Stimulated activated naive CD8-positive, alpha-beta T cell treated with anti-CD3 and anti-CD28 coated beads, Interleukin-15, Interleukin-2, amounts not matched to agents 100 ng/mL and 50 ng/mL, for 24 hours (primary cell): Measurements from ENCODE around the gene DCAF8.

Source experiments
- H3K27ac Mint-ChIP-seq: one replicate; pipeline ENCODE4 v1.8.0; 2021; ENCODE audit warnings: mild to moderate bottlenecking, mixed read lengths
- H3K27me3 Mint-ChIP-seq: one replicate; pipeline ENCODE4 v1.8.0; 2021; ENCODE audit warnings: mixed read lengths
- H3K36me3 Mint-ChIP-seq: one replicate; pipeline ENCODE4 v1.8.0; 2021; ENCODE audit warnings: low read depth, mixed read lengths
- H3K4me1 Mint-ChIP-seq: one replicate; pipeline ENCODE4 v1.8.0; 2021; ENCODE audit warnings: low read depth, mixed read lengths
- H3K4me3 Mint-ChIP-seq: one replicate; pipeline ENCODE4 v1.8.0; 2021; ENCODE audit warnings: mild to moderate bottlenecking, mixed read lengths
- H3K9me3 Mint-ChIP-seq: one replicate; pipeline ENCODE4 v1.8.0; 2021; ENCODE audit warnings: mixed read lengths

The DCAF8 gene

DNA sequence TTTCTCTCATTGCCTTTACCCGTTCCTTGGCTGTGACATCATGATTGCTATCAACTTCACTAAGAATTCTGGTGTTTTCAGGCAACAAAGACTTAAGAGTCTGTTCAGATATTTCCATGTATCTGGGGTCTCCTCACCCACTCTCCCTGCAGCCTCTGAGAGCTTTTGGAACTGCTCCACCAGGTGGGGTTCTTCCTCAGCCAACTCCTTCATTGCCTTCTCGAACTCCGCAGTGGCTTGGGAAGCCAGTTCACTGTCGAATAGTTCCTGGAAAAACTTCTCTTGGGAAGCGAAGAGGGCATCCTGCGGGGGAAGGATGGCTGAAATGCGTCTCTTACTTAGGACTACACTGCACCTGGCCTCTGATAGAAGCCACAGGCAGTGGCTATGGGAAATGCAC lies 20.5 kb upstream of the DCAF8 start:
- Mint-ChIP-seq H3K4me1 (peaks cover 22% of the 10 kb centered on the region), H3K36me3 (peaks cover 28% of the 10 kb centered on the region), H3K27me3 (no peaks in the 10 kb centered on the region), H3K27ac (no peak overlapping the region), H3K4me3 (no peak overlapping the region), H3K9me3 (no peaks in the 10 kb centered on the region)

DNA sequence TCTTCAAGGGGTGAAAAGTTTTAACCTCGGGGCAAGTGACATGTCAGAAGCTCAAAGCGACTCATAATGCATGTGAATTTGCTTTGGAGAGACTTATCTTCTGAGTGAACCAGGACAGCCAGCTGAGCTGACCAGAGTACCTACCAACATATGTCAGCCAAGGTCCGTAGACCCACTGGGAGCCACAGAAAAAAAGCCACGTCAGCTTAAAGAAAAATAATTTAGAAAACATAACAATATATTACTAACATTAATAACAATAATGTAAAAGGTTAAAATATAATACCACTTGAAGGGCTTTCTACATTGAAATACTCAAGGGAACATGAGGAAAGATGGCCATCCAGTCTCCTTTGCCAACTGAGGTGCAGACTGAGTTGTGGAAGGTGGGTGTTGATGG lies 15.6 kb upstream of the DCAF8 start:
- Mint-ChIP-seq H3K9me3 (no peaks in the 10 kb centered on the region), H3K27me3 (no peaks in the 10 kb centered on the region), H3K27ac (no peak overlapping the region), H3K4me1 (no peaks in the 10 kb centered on the region), H3K4me3 (no peak overlapping the region), H3K36me3 (peaks cover 38% of the 10 kb centered on the region)

DNA sequence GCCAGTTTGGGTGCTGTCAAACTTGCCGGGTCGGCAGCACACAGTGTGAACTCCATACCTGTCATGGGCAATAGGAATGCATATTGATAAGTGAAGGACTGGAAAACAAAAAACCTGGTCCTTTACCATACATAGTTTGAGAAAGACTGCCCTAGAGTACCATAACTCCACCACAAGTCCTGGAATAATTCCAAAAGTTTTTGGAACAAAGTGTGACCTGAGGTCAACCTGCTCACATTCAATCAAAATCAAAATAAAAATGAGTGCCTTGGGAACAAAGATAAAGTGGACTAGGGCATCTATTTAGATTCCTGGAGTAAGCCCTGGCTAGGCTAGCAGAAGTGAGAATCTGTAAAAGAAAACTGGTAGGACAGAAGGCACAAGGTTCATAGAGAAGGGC lies 15.0 kb upstream of the DCAF8 start:
- Mint-ChIP-seq H3K27ac (no peak overlapping the region), H3K9me3 (no peaks in the 10 kb centered on the region), H3K4me3 (no peak overlapping the region), H3K4me1 (no peaks in the 10 kb centered on the region), H3K27me3 (no peaks in the 10 kb centered on the region), H3K36me3 (peaks cover 38% of the 10 kb centered on the region)

DNA sequence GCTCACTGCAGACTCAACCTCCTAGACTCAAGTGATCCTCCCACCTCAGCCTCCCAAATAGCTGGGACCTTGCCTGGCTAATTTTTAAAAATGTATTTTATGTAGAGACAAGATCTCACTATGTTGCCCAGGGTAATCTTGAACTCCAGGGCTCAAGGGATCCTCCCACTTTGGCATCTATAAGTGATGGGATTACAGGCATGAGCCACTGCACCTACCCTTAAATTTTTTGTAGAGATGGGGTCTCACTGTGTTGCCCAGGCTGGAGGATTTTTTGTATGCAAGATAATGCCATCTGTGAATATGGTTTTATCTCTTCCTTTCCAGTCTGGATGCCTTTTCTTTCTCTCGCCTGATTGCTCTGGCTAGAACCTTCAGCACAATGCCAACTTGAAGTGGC lies 8.7 kb upstream of the DCAF8 start:
- H3K27me3 Mint-ChIP-seq: no peaks in the 10 kb centered on the region
- no peak overlapping the region for H3K27ac Mint-ChIP-seq
- no peak overlapping the region for H3K4me3 Mint-ChIP-seq
- H3K36me3 Mint-ChIP-seq: peaks cover 3% of the 10 kb centered on the region
- no peaks in the 10 kb centered on the region for H3K9me3 Mint-ChIP-seq
- H3K4me1 Mint-ChIP-seq: no peaks in the 10 kb centered on the region

DNA sequence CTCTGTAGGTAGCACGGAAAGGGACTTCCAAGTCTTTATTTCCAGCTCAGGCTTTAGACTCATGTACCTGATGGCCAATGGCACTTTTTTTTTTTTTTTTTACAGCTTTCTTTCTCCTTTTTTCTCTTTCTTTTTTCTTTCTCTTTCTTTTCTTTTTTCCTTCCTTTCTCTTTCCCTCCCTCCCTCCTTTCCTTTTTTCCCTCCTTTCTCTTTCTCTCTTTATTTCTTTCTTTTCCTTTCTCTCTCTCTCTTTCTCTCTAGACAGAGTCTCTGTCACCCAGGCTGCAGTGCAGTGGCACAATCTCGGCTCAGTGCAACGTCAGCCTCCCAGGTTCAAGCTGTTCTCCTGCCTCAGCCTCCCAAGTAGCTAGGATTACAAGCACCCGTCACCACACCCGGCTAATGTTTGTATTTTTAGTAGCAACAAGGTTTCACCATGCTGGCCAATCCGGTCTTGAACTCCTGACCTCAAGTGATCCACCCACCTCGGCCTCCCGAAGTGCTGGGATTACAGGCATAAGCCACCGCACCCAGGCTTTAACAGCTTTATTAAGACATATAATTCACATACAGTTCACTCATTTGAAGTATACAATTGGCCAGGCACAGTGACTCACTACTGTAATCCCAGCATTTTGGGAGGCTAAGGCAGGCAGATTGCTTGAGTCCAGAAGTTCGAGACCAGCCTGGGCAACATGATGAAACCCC lies 5.1 kb upstream of the DCAF8 start:
- Mint-ChIP-seq H3K36me3 (peaks cover 3% of the 10 kb centered on the region), H3K4me1 (peaks cover 14% of the 10 kb centered on the region), H3K4me3 (no peak overlapping the region), H3K27me3 (no peaks in the 10 kb centered on the region), H3K9me3 (no peaks in the 10 kb centered on the region), H3K27ac (no peak overlapping the region)

DNA sequence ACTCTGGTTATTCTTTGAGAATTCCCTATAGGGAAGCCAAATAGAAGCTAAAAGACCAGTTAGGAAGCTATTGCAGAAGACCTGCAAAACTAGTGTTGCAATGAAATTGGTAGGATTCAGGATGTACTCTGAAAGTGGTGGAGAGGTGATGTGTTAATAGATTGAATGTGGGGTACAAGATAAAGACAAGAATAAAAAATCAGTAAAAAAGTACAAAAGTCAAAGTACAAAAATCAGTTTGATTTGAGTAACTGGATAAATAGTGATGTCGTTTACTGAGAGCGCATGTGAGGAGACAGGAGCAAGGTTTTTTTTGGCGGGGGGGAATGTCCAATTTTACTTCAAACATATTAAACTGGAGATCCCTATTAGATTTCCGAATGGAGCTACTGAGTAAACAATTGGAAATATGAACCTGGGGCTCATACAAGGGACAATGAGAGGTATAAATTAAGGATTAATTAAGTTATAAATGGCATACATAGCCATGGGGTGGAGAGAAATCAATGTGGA lies 2.5 kb upstream of the DCAF8 start:
- no peak overlapping the region for H3K4me3 Mint-ChIP-seq
- no peaks in the 10 kb centered on the region for H3K9me3 Mint-ChIP-seq
- peaks cover 16% of the 10 kb centered on the region for H3K36me3 Mint-ChIP-seq

DNA sequence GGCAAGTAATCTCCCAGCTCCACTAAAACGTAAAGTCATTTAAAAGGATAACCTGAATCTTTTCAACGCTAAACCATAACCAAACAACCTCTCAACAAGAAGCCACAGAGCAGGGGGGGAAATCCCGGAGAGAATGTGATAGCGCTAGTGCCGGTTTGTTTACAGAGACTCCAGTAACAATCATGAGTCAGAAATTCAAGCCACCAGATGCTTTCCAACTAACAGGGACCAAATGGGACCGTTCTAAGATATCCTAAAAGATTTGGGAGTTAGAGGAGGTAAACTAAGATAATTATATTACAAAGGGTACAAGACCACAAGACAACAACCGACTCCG lies 825 bp downstream of the DCAF8 start:
- Mint-ChIP-seq H3K36me3 (peaks cover 31% of the 10 kb centered on the region), H3K4me1 (peaks cover 60% of the 10 kb centered on the region), H3K4me3 (peak overlapping the region; percentile 97), H3K27ac (peak overlapping the region; percentile 99), H3K9me3 (no peaks in the 10 kb centered on the region), H3K27me3 (no peaks in the 10 kb centered on the region)

More for the DNA sequence above, 2.5 kb upstream of the DCAF8 start:
- Mint-ChIP-seq H3K4me1 (peaks cover 32% of the 10 kb centered on the region), H3K27me3 (no peaks in the 10 kb centered on the region), H3K27ac (peak overlapping the region; percentile 6)

DNA sequence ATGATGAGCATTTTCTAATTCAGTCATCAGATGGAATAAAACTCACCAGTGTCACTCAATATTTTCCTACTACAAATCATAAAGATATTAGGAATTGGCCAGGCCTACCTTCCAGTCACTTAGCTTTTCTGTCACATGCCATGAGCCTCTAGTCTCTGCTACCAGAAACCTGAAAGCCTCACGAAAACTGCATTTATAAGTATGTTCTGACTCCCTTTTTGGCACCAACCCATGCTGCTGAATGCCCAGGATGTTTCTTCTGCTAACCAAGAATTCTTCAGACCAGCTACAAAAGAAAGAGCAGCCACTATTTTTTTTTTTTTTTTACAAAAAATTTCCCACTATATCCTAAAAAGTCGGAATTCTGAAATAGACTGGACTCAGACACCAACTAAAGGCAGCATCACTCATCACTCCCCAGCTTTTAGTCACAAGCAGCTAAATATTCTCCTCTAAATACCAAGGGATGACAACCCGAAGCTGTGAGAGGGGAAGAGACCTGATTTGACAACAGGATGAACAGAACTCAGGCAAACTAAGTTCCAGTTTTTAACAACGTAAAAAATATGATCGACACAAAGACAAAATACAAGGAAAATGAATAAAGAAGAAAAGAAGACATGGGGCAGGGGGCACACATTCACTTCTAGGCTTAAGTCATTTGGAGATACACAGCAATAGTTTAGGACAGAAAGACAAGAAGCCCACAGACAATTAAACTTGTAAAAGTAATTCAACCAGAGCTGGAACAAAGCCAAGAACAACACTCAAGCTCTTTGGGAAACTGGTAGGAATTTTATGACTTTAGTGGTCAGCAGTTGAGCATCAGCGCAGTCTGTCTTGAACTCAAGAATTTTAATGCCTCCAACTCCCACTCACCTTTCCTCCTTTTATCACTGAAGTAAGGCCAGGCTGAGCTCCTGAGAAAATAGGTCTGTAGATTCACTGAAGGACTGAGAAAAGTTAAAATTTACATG lies 1.7 kb downstream of the DCAF8 start:
- Mint-ChIP-seq H3K4me1 (peaks cover 68% of the 10 kb centered on the region), H3K4me3 (peak overlapping the region; percentile 97), H3K27ac (peak overlapping the region; percentile 99), H3K36me3 (peaks cover 35% of the 10 kb centered on the region), H3K27me3 (no peaks in the 10 kb centered on the region), H3K9me3 (no peaks in the 10 kb centered on the region)

DNA sequence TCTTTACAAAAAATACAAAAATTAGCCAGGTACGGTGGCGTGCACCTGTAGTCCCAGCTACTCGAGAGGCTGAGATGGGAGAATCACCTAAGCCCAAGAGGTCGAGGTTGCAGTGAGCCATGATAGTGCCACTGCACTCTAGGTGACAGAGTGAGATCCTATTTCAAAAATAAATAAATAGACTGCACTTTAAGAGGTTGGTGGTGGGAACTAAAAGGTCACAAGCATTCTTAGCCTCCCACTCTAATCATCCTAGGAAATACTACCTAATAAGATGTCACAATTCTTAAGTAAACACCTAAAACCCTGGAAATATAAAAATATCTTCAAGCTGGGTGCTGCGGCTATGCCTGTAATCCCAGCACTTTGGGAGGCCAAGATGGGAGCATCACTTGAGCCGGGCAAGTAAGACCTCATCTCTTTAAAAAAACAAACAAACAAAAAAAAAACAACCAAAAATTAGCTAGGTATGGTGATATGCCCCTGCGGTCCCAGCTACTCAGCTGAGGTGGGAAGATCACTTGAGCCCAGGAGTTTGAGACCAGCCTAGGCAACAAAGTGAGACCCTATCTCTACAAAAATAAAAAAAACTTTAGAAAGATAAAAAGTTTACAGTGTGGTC lies 4.1 kb downstream of the DCAF8 start:
- H3K4me3 Mint-ChIP-seq: no peak overlapping the region
- no peak overlapping the region for H3K27ac Mint-ChIP-seq
- H3K9me3 Mint-ChIP-seq: no peaks in the 10 kb centered on the region
- H3K36me3 Mint-ChIP-seq: peaks cover 35% of the 10 kb centered on the region
- H3K27me3 Mint-ChIP-seq: no peaks in the 10 kb centered on the region
- H3K4me1 Mint-ChIP-seq: peaks cover 59% of the 10 kb centered on the region

DNA sequence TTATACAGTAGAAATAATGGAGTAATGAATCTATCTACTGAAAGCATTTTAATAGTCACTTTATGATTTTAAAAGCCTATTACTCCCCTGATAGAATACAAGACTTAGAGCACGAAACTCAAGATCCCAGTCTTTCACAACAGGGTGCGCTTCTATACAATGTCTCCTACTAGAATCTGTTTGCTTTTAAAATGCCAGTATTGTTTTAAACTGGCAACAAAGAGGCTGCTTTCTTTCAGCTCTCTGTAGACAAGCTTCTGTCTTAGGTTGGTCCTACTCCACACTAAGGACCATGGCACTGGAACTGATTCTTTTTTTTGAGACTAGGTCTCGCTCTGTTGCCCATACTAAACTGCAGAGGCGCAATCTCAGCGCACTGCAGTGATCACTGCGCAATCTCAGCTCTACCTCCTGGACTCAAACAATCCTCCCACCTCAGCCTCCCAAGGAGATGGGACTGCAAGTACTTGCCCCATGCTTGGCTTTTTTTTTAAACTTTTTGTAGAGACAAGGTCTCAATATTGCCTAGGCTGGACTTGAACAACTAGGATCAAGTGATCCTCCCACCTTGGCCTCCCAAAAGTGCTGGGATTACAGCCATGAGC lies 4.8 kb downstream of the DCAF8 start:
- Mint-ChIP-seq H3K36me3 (peaks cover 41% of the 10 kb centered on the region), H3K27ac (no peak overlapping the region), H3K4me1 (peaks cover 54% of the 10 kb centered on the region), H3K27me3 (no peaks in the 10 kb centered on the region), H3K4me3 (no peak overlapping the region), H3K9me3 (no peaks in the 10 kb centered on the region)

DNA sequence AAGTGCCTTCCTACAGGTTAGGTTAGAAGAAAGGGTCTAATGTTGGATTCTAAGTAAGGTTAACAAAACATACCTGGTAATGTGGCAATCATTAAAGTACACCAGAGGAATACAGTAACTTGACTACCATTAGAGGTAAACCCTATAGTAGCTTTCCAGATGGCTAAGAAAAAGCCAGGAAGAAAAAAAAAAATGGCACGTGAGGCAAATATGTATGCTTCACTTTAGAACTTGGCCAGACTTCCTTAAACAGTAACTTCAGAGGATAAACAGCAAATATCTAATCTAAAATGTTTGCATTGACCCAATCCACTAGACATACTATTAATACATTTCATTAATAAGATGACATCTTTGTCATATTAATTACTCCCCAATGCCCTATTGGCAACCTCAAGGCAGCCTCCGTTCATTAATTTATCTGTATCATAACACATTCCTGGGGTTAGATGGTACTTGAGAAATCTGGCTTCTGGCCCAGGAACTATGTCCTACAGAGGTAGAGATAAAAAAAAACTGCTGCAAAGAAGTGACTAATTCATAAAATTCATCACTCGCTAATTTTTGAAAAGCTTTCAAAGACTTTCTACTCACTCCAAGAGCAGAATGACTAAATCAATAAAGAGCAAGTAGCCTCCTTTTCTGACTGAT lies 5.8 kb downstream of the DCAF8 start:
- no peak overlapping the region for H3K4me3 Mint-ChIP-seq
- H3K36me3 Mint-ChIP-seq: peaks cover 41% of the 10 kb centered on the region
- no peak overlapping the region for H3K27ac Mint-ChIP-seq
- H3K4me1 Mint-ChIP-seq: peaks cover 55% of the 10 kb centered on the region
- H3K9me3 Mint-ChIP-seq: no peaks in the 10 kb centered on the region
- no peaks in the 10 kb centered on the region for H3K27me3 Mint-ChIP-seq

DNA sequence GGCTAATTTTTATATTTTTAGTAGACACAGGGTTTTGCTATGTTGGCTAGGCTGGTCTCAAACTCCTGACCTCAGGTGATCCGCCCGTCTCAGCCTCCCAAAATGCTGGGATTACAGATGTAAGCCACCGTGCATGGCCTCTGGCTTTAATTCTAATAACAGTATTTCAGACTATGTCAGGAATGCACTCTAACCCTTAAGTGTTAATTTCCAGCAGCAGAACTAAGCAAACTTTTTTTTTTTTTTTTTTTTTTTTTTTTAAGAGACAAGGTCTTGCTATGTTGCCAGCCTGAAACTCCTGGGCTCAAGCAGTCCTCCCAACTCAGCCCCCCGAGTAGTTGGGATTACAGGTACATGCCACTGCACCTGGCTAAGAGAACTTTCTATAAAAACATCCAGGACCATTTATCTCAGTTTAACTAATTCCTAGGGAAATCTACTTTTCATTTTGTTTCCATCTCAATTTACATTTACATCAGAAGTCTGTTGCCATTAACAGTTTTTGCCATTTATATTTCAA lies 6.5 kb downstream of the DCAF8 start:
- H3K9me3 Mint-ChIP-seq: no peaks in the 10 kb centered on the region
- peaks cover 48% of the 10 kb centered on the region for H3K4me1 Mint-ChIP-seq
- H3K4me3 Mint-ChIP-seq: no peak overlapping the region
- no peak overlapping the region for H3K27ac Mint-ChIP-seq
- H3K27me3 Mint-ChIP-seq: no peaks in the 10 kb centered on the region
- peaks cover 38% of the 10 kb centered on the region for H3K36me3 Mint-ChIP-seq

DNA sequence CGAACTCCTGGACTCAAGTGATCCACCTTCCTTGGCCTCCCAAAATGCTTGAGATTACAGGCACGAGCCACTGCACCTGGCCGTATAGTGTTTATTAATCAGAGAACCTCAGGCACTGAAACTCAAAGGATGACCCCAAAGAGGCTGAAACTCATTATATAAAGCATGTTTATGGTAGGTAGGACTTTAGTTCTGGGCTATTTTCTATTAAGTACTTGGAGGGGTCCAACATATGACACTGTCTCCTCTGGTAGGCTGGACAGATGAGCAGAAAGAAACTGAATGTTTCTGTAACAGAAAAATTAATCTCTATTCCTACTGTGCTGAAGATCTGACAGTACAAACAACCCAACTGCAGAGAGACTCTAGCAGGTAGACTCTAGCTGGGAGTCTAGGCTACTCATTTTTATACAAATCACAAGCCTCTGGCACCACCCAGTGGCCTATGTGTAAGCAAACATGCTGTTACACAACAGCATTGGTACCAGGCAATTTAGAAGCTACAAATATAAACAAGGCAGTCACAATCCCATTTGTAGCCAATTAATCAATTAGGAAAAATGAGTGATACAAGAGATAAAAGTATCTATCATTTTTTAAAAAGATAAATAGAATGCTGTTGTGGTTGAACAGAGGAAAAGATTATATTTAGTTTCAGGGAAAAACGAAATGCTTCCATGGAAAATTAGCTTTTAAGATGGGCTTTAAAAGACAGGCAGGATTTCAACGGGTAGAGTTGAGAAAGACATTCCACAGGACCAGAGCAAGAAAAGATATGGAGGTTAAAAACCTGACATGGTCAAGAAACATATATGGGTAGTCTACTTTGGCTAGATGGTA lies 10.4 kb downstream of the DCAF8 start:
- Mint-ChIP-seq H3K27ac (no peak overlapping the region), H3K4me3 (no peak overlapping the region), H3K9me3 (no peaks in the 10 kb centered on the region), H3K36me3 (peaks cover 19% of the 10 kb centered on the region), H3K27me3 (no peaks in the 10 kb centered on the region), H3K4me1 (peaks cover 14% of the 10 kb centered on the region)
